Superior temporal gyrus (tissue), 1 donor: ENCODE results near the gene CRAMP1.

ENCODE experiments used
- DNase-seq: peaks from one replicate; pipeline ENCODE4 v3.0.0-alpha.2; 2016; ENCODE audit errors: extremely low spot score

CRAMP1 gene

DNA sequence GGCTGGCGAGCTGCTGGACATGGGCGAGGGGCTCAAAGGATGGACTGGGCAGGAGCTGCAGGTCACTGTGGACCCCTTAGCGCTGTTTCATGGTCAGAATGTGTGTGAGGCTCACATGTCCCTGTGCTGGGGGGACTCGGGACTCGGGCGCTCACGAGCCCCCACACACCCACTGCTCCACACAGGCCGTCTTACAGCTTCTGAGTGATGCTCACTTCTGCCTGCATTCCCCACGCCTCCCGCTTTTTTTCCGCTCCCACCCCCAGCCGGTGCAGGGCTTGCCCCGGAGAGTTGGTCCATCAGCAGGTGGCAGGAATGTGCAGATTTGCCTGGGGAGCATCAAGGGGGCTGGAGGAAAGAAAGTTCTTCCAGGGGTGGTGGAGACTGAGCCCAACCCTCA is 45.7 kb downstream of the CRAMP1 start:
- no peak for DNase-seq

DNA sequence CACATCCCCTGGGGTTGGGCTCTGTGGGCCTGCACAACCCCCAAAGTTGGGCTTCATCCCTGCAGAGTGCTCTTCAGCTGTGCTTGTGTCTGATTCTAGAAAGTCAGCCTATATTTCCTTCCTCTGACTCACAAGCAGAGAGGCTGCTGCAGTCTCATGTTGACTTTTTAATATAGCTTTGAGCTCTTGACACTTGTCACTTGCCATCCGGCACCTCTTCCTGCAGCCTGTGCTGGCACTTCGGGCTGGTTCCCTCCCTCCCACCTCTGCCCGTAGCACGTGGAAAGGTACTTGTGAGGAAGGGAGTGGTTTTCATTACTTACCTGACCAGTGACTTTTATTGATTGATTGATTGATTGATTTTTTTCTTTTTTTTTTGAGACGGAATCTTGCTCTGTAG is 46.9 kb downstream of the CRAMP1 start:
- DNase-seq: no peak

DNA sequence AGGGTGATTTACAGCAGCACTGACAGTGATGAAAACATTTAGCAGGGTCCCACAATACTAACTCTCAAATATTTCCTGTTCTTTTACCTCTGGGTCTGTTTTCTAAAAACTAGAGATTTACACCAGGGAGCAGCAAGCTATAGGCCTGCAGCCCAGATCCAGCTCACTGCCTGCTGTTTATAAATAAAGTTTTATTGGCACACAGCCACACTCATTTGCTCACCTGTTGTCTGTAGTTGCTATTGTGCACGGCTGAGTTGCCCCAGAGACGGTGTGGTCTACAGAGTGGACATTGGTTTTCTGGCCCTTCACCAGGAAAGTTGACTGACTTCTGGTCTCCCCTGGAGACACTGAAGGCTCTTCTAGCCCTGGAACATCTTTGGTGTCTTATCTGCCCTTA is 49.7 kb downstream of the CRAMP1 start:
- DNase-seq: no peak

DNA sequence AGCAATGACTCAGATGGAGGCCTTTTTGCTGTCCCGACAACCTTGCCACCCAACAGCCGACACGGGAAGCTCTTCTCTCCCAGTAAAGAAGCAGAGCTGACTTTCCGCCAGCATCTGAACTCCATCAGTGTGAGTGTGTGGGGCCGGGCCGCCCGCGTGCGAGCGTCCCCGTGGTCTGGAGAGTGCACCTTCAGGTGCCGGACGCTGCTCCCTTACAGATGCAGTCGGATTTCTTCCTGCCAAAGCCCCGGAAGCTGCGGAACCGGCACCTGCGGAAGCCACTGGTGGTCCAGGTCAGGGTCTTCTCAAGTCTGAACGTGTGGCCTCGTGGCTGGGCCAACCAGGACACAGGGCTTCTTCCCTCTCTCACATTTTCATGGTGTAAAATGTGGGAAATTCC is 50.4 kb downstream of the CRAMP1 start:
- DNase-seq: no peak

DNA sequence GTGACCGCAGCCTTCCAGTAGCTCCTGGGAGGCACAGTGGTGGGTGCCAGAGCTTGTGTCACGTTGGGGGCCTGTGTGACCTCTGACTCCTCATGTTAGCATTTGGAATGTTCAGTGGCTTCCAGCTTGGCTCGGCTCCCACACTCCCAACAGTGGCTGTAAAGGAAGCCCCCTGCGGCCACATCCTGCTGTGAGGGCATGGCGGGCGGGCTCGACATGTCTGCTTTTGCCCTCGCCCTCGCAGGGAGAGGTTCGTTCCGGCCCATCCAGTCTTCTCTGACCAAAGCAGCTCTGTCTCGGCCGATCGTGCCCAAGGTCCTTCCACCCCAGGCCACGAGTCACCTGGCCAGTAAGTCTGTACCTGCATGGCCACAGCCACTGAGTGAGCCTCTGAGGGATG is 53.7 kb downstream of the CRAMP1 start:
- no peak for DNase-seq

DNA sequence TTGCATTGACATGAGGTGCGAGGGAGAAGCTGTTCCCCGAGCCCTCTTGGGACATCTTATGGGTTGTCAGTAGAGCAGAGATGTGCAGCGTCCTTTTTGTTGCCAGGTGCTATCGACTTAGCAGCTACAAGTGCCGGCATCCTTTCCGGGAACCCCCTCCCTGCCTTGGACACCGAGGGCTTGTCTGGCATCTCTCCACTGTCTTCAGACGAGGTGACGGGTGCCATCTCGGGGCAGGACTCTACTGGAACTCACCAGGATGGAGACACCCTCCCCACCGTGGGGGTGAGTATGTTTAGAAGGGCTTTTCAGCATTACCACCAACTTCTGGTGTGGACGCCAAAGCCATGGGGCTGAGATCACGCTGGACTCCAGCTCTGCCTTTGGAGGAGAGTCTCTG is 54.2 kb downstream of the CRAMP1 start:
- DNase-seq: no peak

DNA sequence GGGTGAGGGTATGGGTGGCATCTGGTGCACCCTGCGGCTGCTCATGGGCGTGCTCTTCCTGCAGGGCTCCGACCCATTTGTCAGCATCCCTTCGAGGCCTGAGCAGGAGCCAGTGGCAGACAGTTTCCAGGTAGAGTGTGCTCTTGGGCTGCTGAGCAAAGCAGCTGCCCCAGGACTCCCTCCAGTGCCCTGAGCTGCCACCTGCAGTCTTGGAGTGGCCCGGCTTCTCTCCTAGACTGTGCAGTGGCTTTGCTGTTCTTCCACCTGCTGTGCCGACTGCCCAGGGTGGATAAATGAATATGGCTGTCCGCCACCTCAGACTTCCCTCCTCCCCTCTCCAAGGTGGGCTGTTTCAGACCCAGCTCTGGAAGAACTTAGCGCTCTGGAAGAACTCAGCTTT is 55.1 kb downstream of the CRAMP1 start:
- no peak for DNase-seq

DNA sequence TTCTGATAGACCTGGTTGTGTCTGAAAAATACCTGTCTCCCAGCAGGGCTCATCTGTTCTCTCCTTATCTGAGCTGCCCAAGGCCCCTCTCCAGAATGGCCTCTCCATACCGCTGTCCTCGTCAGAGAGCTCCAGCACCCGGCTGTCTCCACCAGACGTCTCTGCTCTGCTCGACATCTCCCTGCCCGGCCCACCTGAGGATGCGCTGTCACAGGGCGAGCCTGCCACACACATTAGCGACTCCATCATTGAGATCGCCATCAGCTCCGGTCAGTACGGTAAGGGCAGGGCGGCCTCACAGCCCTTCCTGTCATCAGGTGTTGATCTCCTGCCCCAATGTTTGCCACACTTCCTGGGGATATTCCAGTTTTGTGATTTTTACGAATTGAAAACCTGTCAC is 55.8 kb downstream of the CRAMP1 start:
- DNase-seq: no peak

DNA sequence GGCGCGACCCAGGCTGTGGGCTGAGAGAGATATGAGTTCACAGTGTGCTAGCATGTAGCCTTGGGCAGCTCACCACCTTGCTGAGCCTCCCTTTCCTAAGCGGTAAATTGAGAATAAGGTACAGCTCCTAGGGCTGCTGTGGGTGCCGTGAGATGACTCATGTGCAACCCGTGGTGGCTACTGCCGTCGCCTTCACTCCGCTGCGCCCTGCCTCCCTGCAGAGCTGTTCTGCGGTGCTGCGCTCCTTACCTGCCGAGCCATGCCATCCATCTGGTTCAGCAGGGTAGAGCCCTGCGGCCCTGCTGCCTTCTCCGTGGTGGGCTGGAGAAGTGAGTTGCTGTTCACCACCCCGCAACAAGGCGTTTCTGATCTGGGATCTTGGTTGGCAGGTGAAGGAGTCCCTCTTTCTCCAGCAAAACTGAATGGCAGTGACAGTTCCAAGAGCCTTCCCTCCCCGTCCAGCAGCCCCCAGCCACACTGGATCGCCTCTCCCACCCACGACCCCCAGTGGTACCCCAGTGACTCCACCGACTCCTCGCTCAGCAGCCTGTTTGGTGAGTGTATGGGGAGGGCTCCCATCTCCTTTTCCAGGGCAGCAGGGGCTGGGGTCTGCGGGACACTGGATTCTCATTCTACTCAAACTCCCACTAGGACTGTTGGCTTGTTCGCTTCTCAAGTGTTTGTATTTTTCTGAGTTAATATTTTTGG is 56.6 kb downstream of the CRAMP1 start:
- DNase-seq: no peak

DNA sequence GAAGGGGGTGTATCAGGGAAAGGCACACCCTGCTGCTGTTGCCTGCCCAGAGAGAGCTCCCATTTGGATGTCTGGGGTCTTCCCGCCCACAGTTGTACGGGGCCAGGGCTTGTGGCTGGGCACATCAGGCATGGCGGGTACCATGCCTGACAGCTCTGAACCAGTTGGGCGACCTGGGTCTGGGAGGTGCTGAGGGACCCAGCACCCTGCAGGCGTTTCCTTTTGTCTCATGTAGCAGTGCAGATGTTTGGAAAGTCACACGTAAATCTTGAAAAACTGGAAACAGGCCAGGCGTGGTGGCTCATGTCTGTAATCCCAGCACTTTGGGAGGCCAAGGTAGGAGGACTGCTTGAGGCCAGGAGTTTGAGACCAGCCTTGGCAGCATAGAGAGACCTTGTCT is 57.5 kb downstream of the CRAMP1 start:
- DNase-seq: no peak

DNA sequence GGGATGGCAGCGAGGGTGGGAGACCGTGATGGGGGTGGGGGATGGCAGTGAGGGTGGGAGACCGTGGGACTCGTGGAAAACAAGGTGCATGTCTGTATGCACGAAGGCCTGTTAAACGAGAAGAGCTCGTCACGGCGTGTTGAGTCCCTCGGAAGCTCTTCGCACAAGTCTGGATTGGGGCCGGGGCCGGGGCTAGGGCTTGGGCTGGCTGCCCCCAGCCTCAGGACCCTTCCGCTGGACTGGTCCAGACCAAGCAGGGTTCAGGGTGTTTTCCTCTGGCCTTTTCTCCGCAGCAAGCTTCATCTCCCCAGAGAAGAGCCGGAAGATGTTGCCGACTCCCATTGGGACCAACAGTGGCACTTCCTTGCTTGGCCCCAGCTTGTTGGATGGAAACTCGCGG is 58.2 kb downstream of the CRAMP1 start:
- no peak for DNase-seq

DNA sequence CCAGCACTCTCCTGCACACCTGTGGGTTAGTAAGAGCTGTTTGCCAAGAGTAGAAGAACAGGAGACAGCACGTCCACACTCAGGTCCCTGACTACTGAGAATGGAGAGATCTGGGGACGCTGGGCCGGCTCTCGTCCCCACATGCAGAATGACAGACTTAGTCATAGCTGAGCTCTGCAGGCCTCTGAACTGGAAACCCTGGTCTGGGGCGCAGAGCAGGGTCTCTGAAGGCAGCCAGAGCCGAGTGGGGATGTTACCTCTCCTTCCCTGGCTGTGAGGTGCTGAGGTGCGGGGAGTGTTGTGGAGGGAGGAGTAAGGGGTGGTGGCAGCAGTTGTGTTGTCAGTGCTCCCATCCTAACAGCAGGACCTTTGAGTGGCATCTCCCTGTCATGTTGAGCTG is 58.7 kb downstream of the CRAMP1 start:
- no peak for DNase-seq

DNA sequence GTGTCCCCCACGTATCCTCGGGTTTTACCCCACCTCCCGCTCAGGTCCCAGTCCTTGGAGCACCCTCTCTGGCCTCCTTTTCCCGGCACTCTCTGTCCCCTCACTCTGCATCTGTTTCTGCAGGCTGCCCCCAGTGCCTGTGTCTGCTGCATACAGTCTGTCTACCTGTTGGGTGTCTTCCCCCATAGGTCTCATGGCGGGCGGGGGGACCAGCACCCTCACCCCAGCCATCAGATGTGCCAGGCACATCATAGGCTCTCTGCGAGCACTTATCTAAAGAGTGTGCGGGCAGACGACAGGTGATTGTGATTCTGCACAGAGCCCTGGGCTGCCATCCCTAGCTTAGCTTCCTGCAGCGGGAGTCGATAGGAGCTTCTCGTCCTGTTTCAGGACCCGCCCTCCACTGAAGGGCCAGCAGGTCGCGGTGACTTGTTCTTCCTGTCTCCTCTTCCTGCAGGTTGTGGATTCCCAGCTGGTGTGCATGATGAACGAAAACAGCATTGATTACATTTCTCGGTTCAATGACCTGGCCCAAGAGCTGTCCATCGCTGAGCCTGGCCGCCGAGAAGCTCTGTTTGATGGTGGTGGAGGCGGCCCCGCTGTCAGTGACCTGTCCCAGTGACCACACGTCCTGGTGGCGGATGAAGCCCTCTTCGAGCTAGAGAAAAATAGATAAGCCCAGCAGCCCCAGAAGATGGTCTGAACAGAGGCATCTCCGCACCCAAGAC is 61.4 kb downstream of the CRAMP1 start:
- no peak for DNase-seq

DNA sequence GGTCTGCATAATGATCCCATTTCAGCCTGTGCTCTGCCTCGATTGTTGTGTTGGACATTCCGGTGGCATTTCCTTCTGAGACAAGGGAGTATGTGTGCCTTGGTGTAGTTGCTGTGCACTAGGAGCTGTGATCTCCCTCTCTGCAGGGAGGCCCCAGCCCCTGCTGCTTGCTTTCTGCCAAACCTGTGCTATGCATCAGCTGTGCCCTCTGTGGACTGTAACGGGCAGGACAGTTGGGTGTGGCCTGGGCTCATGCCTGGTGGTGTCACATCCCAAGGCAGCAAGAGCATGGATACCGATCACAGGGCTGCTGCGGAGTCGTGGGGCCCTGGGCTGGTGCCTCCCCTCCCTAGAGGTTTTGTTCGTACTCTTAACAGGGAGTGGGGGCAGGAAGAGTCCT is 62.1 kb downstream of the CRAMP1 start:
- no peak for DNase-seq

DNA sequence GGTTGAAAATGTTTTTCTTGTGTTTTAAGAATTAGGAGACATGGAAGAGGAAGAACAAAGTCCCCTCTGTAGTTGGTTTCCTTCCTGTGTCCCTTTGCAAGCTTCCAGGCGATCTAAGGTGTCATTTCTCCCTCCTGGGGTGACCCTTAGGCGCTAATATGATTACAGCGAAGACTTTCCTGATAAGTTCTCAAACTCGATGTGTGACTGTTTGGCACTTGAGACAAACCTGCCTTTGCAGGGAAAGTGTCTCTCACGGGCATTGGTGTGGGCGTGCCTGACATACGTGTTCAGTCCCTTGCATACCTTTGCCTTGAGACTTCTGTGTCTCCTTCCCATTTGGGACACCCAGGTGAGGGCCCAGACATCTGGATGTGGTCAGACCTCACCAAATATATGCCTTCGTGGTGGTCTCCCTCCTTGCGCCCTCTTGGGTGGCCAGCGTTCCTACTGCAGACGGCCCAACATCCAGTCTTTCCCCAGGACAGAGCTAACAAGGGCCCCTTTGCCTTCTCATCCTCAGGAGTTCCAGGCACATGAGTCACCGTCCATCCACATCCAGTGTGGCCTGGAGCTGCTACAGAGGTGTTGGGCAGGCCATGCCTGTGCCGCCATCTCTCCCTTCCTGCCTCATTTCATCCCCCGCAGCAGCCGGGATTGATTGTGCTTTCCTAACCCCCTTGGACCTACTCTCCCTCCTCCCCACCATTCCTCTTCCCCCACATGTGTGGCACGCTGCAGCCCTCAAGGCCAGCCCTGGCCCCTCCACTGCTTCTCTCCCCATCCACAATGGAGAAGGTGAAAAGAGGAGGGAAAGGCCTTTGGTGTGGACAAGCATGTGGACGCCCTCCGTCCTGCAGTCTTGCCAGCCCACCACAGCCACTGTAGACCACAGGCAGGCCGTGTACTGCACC is 62.8 kb downstream of the CRAMP1 start:
- DNase-seq: no peak

DNA sequence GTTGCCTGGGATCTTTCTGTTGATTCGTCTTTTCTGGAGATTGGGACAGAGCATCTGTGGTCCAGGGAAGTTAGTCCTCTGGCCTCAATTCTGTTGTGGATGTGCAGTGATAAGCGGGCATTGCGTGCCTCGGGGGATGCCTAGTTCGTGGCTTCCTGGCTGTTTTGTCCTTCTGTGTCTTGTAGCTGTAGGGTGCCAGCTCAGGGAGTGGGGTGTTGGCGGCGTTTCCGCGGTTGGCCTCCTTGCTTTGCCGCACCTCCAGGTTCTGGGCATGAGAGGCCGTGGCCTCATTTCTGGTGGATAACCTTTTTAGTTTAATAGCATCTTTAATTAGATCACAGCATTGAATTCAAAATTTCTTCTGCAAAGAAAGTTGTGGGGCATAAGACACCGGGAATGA is 64.5 kb downstream of the CRAMP1 start:
- DNase-seq: no peak

DNA sequence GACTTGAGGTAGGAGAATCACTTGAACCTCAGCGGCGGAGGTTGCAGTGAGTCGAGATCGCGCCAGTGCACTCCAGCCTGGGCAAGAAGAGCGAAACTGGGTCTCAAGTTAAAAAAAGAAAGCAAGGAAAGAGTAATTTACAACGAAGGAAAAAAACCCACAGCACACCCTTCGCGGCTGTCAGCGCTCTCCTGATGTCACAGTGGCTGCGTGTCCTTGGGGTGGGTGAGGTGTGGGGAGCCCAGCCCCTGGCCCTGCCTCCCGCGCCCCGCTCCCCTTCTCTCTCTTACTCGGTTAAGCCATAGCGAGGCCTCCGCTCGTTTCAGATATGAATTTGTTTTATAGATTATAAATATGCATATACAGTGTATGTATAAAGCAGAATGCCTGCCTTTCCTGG is 65.2 kb downstream of the CRAMP1 start:
- no peak for DNase-seq

DNA sequence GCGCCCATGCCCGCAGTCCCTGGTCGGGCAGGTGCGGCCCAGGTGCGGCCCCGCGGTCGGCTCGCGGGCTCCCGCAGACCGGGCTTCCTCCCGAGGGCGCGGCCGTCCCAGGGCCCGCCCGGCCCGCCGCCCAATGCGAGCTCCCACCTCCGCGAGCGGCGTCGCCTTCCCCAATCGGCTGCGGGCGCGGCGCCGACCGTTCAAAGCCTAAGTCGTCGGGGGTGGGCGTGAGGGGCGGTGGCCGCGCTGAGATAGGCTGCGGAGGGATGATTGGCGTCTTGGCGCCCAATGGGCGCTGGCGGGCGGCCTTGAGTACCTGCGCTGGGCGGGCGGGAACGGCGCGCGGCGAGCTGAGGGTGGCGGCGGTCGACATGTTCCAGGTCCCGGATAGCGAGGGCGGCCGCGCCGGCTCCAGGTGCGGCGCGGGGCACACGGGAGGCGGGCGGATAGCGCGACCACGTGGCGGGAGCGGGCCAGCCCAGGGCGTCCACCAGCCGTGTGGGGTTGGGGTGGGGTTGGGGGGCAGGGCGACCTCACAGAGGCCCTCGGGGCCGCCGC is 65.9 kb downstream of the CRAMP1 start, which contains the start of gene JPT2:
JPT2 (plus strand) TSS at position 338 of the 558 bp plus-strand sequence; CDS start at position 372, 34 bp downstream.
- peak; percentile 91 for DNase-seq

DNA sequence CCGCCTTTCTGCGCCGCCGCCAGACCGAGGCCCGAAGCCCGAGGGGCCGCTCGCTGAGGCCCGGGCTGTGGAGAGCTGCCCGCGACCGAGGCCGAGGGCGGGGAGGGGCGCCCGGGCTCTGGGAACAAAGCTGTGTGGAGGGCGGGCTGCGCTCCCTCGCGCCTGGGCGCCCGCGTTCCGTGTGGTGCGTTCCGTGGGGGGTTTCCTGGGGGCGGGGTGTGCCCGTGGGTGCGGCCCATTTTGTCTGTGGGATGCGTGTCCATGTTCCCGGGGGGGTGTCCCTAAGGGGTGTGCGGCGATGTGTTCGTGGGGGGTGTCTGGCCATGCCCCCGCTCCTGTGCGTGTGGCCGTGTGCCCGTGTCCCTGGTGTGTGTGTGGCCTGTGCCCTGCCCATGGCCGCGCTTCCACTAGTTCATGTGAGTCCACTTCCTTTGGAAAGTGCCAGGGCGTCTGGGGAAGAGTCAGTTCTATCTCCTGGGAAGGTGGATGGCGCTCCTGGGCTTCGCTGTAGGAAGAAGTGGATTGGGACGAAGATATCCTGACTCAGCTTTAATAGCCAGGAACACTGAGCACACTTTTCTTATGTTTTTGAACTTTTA is 66.4 kb downstream of the CRAMP1 start:
- peak; percentile 25 for DNase-seq

DNA sequence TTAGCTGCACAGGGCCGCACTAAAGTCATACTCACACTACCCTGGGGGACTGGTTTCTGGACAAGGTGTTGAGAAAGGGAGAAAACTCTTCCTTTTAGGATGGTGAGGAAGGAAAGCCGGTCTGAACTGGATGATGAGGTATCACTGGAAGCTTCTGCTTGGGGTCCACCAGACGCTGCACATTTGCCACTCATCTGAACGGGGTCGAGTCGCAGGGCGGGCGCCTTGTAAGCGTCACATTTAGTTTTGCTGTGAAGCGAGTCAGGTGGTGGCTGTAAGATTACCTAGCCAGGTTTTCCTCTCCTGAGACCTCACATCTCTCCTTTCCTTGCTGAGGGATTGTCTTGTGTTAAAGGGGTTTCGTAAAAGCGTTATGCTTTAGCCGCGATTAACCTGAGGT is 68.2 kb downstream of the CRAMP1 start:
- no peak for DNase-seq

DNA sequence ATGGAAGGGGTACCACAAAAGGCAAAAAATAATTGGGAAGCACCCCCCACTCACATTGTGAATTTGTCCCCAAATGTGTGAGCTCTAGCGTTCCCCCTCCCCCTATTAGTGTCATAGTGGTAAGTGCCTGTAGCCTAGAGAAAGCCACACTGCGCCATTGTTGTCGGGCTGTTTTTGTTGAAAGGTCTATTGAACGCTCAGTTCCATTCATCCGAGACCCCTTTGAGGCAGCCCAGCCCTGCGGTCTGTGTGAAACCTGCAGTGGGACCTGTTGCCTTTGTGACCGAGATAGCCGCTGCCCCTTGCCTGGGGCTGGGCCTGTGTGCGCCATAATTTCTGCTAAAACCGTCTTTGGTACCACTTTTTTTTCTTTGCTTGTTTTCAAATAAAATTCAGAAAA is 68.9 kb downstream of the CRAMP1 start:
- no peak for DNase-seq
